Suprapubic skin (tissue), 4 donors: Measurements from ENCODE around the gene DGKE. TPM values are rescaled to one million over a fixed set of nuclear protein-coding genes. Genes with fewer than 3 reads are reported as not detected.

Experiments used
- DNase-seq, 2 donors: peaks; one replicate each; pipeline ENCODE4 v3.0.0-alpha.2; 2019; ENCODE audit warnings: low spot score in 2 of 2
- H3K27ac ChIP-seq: fragments of 200-600 bp; sonication (generic); one replicate; pipeline ENCODE4 v1.5.1; 2019
- H3K27me3 ChIP-seq: fragments of 200-600 bp; sonication (generic); one replicate; pipeline ENCODE4 v1.5.1; 2019
- H3K36me3 ChIP-seq: fragments of 200-600 bp; sonication (generic); one replicate; pipeline ENCODE4 v1.5.1; 2019
- H3K4me1 ChIP-seq: fragments of 200-600 bp; sonication (generic); one replicate; pipeline ENCODE4 v1.5.1; 2019
- H3K4me3 ChIP-seq: fragments of 200-600 bp; sonication (generic); one replicate; pipeline ENCODE4 v1.5.1; 2019; ENCODE audit warnings: mild to moderate bottlenecking
- H3K9me3 ChIP-seq: fragments of 200-600 bp; sonication (generic); one replicate; pipeline ENCODE4 v1.5.1; 2019
- EP300 ChIP-seq: sonication (generic); formaldehyde crosslinking; IDR thresholded peaks from one replicate; pipeline ENCODE4 v1.6.1; 2017; ENCODE audit warnings: antibody characterized with exemption
- POLR2A ChIP-seq, 2 donors: fragments of 450-650 bp; IDR thresholded peaks; one replicate each; pipeline ENCODE4 v1.6.1; 2017; ENCODE audit warnings: antibody characterized with exemption in 2 of 2, mild to moderate bottlenecking in 2 of 2, moderate library complexity in 2 of 2
- POLR2AphosphoS5 ChIP-seq, 3 donors: sonication (generic); formaldehyde crosslinking; IDR thresholded peaks; one replicate each; pipeline ENCODE4 v1.6.1; 2017; ENCODE audit warnings: antibody characterized with exemption in 3 of 3
- WGBS: methylation state at CpG from one replicate; pipeline ENCODE4 v1.1.5; 2018; 5-methylcytosine and 5-hydroxymethylcytosine counted together
- total RNA-seq, 4 donors: library from RNA; depleted of rRNA; stranded (reverse); fragments of >200 nt; gene quantifications; one replicate each; pipeline ENCODE4 v1.1.0, GENCODE V29; 2016
- TF ChIP-seq, protein P1 (sequence below), 2 donors: fragments of 200-600 bp in 1 of 2; fragments of 450-650 bp in 1 of 2; sonication (generic) in 1 of 2; IDR thresholded peaks; one replicate each; pipeline ENCODE4 v1.5.1; 2016 to 2019; ENCODE audit warnings: antibody characterized with exemption in 2 of 2, mild to moderate bottlenecking in 1 of 2, moderate library complexity in 1 of 2

Gene DGKE
- total RNA-seq, 4 donors from 2014 or later: 3.4 to 7.7 (median 5.9) TPM

GRCh38 chr17:56884483-56885311, 50.7 kb downstream of the DGKE start:
- H3K4me1 ChIP-seq: no peaks in the 10 kb centered on the region
- TF ChIP-seq EP300: no peak
- TF ChIP-seq, protein P1, sequence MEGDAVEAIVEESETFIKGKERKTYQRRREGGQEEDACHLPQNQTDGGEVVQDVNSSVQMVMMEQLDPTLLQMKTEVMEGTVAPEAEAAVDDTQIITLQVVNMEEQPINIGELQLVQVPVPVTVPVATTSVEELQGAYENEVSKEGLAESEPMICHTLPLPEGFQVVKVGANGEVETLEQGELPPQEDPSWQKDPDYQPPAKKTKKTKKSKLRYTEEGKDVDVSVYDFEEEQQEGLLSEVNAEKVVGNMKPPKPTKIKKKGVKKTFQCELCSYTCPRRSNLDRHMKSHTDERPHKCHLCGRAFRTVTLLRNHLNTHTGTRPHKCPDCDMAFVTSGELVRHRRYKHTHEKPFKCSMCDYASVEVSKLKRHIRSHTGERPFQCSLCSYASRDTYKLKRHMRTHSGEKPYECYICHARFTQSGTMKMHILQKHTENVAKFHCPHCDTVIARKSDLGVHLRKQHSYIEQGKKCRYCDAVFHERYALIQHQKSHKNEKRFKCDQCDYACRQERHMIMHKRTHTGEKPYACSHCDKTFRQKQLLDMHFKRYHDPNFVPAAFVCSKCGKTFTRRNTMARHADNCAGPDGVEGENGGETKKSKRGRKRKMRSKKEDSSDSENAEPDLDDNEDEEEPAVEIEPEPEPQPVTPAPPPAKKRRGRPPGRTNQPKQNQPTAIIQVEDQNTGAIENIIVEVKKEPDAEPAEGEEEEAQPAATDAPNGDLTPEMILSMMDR (IDR thresholded peaks at IDR 0.05): no peak
- no peak for TF ChIP-seq POLR2AphosphoS5 (IDR thresholded peaks at IDR 0.05)
- no peak for TF ChIP-seq POLR2A (IDR thresholded peaks at IDR 0.05)
- no peak overlapping the region for H3K27ac ChIP-seq
- peaks cover 34% of the 10 kb centered on the region for H3K36me3 ChIP-seq
- no peaks in the 10 kb centered on the region for H3K27me3 ChIP-seq
- DNase-seq: no peak
- 82% methylated on average over 6 of the region's 6 CpGs for WGBS
- H3K4me3 ChIP-seq: no peak overlapping the region
- H3K9me3 ChIP-seq: no peaks in the 10 kb centered on the region

- Histone ChIP-seq H3K36me3 (peaks cover 40% of the 10 kb centered on the region), H3K4me3 (no peak overlapping the region), H3K27me3 (no peaks in the 10 kb centered on the region), H3K4me1 (no peaks in the 10 kb centered on the region), H3K9me3 (no peaks in the 10 kb centered on the region), H3K27ac (no peak overlapping the region)
- no peak for TF ChIP-seq EP300
- TF ChIP-seq POLR2AphosphoS5 (IDR thresholded peaks at IDR 0.05): no peak
- TF ChIP-seq, protein P1 (IDR thresholded peaks at IDR 0.05): no peak
- no peak for TF ChIP-seq POLR2A (IDR thresholded peaks at IDR 0.05)
- DNase-seq: no peak
- 61% methylated on average over 2 of the region's 2 CpGs for WGBS
These were observed 51.3 kb downstream of the DGKE start for GRCh38 chr17:56885312-56885657.

DNA sequence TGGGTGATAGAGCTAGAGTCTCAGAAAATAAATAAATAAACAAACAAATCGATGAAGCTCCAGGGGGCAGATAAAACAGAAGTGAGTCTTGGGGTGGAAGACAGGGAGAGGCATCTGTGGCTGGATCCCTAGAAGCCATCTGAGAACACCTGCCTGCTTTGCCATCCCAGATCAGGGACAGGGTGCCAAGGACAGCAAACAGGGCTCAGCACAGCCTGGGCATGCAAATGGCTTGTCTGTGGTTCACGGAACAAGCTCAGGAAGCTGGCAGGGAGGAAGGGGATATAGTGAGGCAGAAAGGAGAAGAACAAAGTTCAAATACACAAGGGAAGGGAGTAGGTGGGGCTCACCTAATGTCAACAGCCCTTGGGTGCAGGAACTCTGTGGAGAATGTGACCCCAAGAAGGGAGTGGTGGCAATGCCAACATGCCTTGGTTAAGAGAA, 52.4 kb downstream of the DGKE start:
- WGBS: 71% methylated on average over 2 of the region's 2 CpGs
- H3K4me1 ChIP-seq: peaks cover 3% of the 10 kb centered on the region
- no peak for TF ChIP-seq POLR2AphosphoS5 (IDR thresholded peaks at IDR 0.05)
- TF ChIP-seq POLR2A (IDR thresholded peaks at IDR 0.05): no peak
- TF ChIP-seq, protein P1 (IDR thresholded peaks at IDR 0.05): no peak
- no peak for TF ChIP-seq EP300
- no peak for DNase-seq
- H3K27me3 ChIP-seq: no peaks in the 10 kb centered on the region
- H3K36me3 ChIP-seq: peaks cover 48% of the 10 kb centered on the region
- no peak overlapping the region for H3K4me3 ChIP-seq
- H3K9me3 ChIP-seq: no peaks in the 10 kb centered on the region
- H3K27ac ChIP-seq: no peak overlapping the region

- no peak overlapping the region for H3K27ac ChIP-seq
- no peak for DNase-seq
- H3K9me3 ChIP-seq: no peaks in the 10 kb centered on the region
- no peak overlapping the region for H3K4me3 ChIP-seq
- TF ChIP-seq EP300 (no peak), POLR2AphosphoS5 (IDR thresholded peaks at IDR 0.05) (no peak), POLR2A (IDR thresholded peaks at IDR 0.05) (no peak)
- TF ChIP-seq, protein P1 (IDR thresholded peaks at IDR 0.05): no peak
- peaks cover 4% of the 10 kb centered on the region for H3K4me1 ChIP-seq
- peaks cover 56% of the 10 kb centered on the region for H3K36me3 ChIP-seq
- H3K27me3 ChIP-seq: no peaks in the 10 kb centered on the region
- WGBS: 92% methylated on average over 5 of the region's 5 CpGs
These were observed 53.2 kb downstream of the DGKE start for GRCh38 chr17:56887105-56887504.

DNA sequence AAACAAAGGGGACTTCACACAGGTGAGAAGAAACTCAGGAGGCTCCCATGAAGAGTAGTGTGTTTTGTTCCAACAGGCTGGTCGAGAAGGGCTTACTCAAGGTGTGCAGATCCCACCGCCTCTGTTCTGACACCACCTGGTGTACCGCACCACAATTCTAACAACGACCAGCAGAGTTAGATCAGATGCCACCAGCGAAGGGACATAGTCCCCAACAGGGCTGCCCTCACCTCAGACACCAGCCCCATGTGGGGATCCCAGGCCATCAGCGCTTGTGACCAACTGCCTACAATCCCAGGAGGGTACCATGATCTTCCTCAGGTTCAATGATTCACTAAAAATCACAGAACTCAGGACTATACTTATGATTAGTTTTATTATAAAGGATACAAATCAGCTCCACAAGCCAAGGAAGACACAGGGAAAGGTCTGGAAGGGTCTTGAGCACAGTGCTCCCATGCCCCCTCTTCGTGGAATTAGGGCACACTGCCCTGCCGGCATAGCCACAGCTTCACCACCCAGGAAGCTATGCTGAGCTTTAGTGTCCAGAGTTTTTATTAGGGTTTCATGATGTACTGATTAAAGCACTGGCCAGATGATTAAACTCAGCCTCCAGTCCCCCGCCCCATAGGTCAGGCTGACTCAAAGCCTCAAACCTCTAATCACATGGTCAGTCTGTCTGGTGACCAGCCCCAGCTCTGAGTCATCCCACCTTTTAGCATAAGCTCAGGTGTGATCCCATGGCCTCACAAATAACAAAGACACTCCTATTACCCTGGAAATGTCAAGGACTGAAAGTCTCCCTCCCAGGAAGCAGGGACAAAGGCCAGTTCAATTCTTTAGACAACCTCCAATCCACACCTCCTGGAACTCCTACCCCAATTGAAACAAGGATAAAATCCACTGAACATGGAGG, 53.9 kb downstream of the DGKE start:
- no peak for TF ChIP-seq POLR2A (IDR thresholded peaks at IDR 0.05)
- H3K36me3 ChIP-seq: peaks cover 63% of the 10 kb centered on the region
- no peaks in the 10 kb centered on the region for H3K27me3 ChIP-seq

More for the DNA sequence above, 53.9 kb downstream of the DGKE start:
- H3K4me1 ChIP-seq: peaks cover 4% of the 10 kb centered on the region
- DNase-seq: no peak
- no peak overlapping the region for H3K4me3 ChIP-seq
- H3K27ac ChIP-seq: no peak overlapping the region
- no peaks in the 10 kb centered on the region for H3K9me3 ChIP-seq
- WGBS: 98% methylated on average over 9 of the region's 9 CpGs
